AG04449 (cell line): ENCODE data around the gene AQP3.
"Not testable (repeated sequence)": the region's sequence is repeated elsewhere in the genome, so short reads cannot be mapped to it uniquely, and the experiment has no call there.

Source experiments
- CTCF ChIA-PET: fragments of 350-600 bp; formaldehyde crosslinking; extraction: SDS; loops from one replicate; lab custom pipeline; 2021; ENCODE audit warnings: antibody characterized with exemption; lab: Yijun Ruan, JAX
- POLR2A ChIA-PET: fragments of 400-600, 350-600 bp; formaldehyde crosslinking; extraction: SDS; loops from one replicate; lab custom pipeline; 2020; ENCODE audit warnings: antibody characterized with exemption, inconsistent platforms; lab: Yijun Ruan, JAX
- DNase-seq: peaks from one replicate; pipeline ENCODE4 v3.0.0-alpha.2; 2010; ENCODE audit warnings: low read depth, low spot score
- H3K4me3 ChIP-seq: 2 replicates; pipeline ENCODE4 v1.5.1; 2011; ENCODE audit warnings: low read depth, mild to moderate bottlenecking, control low read depth, low read length
- CTCF ChIP-seq: IDR thresholded peaks from one replicate; pipeline ENCODE4 v1.5.1; 2011; ENCODE audit warnings: mild to moderate bottlenecking, moderate library complexity, low read length, control low read depth, inconsistent platforms; ENCODE audit not compliant: insufficient read depth; ENCODE audit errors: missing control alignments

The AQP3 gene

DNA sequence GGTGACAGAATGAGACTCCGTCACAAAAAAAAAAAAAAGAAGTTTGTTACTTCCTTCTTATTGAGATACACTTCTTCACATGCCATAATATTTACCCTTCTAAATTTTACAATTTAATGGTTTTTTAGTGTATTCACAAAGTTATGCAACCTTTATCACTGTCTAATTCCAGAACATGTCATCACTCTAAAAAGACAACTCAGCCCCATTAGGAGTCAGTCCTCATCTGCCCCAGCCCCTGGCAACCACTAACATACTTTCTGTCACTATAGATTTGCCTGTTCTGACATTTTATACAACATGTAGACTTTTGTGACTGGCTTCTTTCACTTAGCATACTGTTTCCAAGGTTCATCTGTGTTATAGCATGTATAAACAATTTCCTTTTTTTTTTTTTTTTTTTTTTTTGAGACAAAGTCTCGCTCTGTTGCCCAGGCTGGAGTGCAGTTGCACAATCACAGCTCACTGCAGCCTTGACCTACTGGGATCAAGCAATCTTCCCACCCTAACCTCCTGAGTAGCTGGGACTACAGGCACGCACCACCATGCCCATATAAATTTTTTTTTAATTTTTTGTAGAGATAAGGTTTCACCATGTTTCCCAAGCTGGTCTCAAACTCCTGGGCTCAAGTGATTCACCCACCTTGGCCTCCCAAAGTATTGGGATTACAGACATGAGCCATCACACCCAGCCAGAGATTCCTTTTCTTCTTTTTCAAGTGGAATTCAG, 18.0 kb downstream of the AQP3 start:
- ChIA-PET POLR2A (no interaction called here), CTCF (interaction anchor here (6.3 kb wide), 1 partner anchor 14 kb away, joined by 45 read pairs; no protein-coding TSS in a partner anchor)
- no peak for TF ChIP-seq CTCF
- no peak overlapping the region for H3K4me3 ChIP-seq
- no peak for DNase-seq

DNA sequence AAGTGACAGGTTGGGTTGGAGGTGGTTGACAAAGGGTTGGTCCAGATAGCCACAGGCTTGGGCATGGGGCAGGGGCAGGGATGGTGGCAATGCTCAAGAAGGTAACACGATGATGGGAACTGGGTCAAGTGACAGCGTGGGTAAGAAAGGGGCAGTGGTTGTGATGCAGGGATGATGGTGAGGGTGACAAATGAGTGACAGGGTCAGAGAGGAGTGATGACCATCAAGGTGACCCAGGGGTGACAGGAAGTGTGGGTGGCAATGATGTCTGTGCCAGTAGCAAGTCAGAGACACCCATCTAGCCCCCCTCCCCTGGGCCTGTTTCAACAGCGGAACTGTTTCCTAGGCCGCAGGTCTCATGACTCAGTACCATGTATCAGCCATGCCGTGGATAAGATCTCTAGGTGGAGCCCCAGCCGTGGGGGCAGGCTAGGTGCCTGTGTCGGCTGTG, 20.5 kb downstream of the AQP3 start:
- POLR2A ChIA-PET, result no interaction called here
- TF ChIP-seq CTCF, result no peak
- CTCF ChIA-PET, result interaction anchor here (1.2 kb wide), 1 partner anchor 12 kb away, joined by 6 read pairs; no protein-coding TSS in a partner anchor

GRCh38 chr9:33425128-33425533, 22.3 kb downstream of the AQP3 start:
- DNase-seq, result no peak
- H3K4me3 ChIP-seq, result no peak overlapping the region
- no peak for TF ChIP-seq CTCF
- ChIA-PET CTCF (interaction anchor here (1.2 to 2.0 kb wide), 2 partner anchors 9 to 41 kb away, joined by 3 to 10 read pairs; no protein-coding TSS in a partner anchor), POLR2A (no interaction called here)

More for the DNA sequence above, 20.5 kb downstream of the AQP3 start:
- DNase-seq, result no peak
- no peak overlapping the region for H3K4me3 ChIP-seq

- CTCF ChIA-PET, result interaction anchor here (2.0 kb wide), 1 partner anchor 9 kb away, joined by 10 read pairs; no protein-coding TSS in a partner anchor
Measured at GRCh38 chr9:33424492-33424891, 22.9 kb downstream of the AQP3 start.

DNA sequence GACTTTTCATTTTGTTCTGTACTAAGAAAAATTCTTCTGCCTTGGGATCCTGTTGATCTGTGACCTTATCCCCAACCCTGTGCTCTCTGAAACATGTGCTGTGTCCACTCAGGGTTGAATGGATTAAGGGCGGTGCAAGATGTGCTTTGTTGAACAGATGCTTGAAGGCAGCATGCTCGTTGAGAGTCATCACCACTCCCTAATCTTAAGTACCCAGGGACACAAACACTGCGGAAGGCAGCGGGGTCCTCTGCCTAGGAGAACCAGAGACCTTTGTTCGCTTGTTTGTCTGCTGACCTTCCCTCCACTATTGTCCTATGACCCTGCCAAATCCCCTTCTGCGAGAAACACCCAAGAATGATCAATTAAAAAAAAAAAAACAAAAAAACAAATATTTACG, 23.4 kb downstream of the AQP3 start:
- H3K4me3 ChIP-seq, POLR2A ChIA-PET, DNase-seq: not testable (repeated sequence)
- CTCF ChIA-PET, result interaction anchor here (2.0 kb wide), 1 partner anchor 8 kb away, joined by 10 read pairs; no protein-coding TSS in a partner anchor

More at GRCh38 chr9:33424492-33424891, 22.9 kb downstream of the AQP3 start:
- POLR2A ChIA-PET, H3K4me3 ChIP-seq, DNase-seq: not testable (repeated sequence)

GRCh38 chr9:33419708-33420303, 27.6 kb downstream of the AQP3 start:
- no peak for DNase-seq
- ChIA-PET CTCF (interaction anchor here (0.9 to 1.0 kb wide), 2 partner anchors 13 to 34 kb away, joined by 3 to 4 read pairs; no protein-coding TSS in a partner anchor), POLR2A (no interaction called here)
- H3K4me3 ChIP-seq, result no peak overlapping the region
- TF ChIP-seq CTCF, result no peak

DNA sequence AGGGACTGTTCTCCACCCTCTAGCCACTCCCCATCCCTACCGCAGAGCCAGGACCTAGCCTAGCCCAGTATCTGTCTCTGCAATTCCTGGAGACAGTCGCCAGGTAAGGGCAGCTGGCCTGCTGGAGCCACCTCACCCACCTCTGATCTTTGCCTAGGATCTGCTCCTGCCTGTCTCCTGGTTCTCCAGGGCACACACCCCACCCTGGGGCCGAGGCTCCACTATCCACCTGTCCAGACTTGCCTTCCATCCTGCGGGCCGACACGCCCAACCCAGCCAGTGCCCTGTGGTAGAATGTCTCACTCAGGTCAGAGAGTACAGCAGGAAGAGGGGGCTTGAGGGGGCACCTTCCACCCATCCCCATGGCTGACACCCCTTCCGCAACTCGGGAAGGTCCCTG, 29.3 kb downstream of the AQP3 start:
- ChIA-PET POLR2A (no interaction called here), CTCF (interaction anchor here (0.6 to 6.2 kb wide), 9 partner anchors 8 to 304 kb away, joined by 3 to 46 read pairs (median 3); partner anchors contain the start of genes AQP3 and AQP7)
- no peak for DNase-seq
- TF ChIP-seq CTCF, result no peak
- H3K4me3 ChIP-seq, result no peak overlapping the region
